ENCODE data around the gene STIM1.

DNA sequence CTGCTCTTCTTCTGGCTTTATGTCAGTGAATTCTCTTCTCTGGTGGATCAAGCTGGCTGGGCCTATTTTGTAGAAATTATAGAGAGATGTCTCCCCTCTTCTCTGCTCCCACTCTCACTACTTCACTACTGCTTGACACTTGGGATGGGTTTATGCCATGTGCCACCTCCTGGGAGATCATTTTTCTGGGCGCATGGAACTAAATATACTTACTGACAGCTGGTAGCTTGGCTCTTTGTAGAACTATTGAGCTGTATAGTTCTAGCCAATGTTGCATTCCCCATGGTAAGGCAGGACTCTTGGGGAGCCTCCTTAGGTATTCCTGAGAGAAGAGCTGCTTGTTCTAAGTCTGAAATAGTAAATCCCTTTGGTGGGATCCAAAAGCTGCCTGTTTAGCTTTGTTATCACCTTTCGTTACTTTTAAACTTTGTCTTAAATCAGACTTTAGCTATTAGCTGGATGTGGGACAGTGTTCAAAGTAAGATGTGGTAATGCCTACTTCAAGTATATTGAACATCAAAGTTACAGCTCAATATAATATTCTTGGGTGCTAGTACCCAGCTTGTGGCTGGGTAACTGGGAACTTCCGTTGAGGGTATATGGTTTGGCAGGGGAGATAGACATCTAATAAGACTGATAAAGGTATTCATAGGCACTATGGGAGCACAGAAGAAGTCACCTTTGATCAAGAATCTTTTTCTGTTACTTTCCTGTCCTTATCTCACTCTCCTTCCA, 151.6 kb downstream of the STIM1 start:
- TF ChIP-seq, protein P1, sequence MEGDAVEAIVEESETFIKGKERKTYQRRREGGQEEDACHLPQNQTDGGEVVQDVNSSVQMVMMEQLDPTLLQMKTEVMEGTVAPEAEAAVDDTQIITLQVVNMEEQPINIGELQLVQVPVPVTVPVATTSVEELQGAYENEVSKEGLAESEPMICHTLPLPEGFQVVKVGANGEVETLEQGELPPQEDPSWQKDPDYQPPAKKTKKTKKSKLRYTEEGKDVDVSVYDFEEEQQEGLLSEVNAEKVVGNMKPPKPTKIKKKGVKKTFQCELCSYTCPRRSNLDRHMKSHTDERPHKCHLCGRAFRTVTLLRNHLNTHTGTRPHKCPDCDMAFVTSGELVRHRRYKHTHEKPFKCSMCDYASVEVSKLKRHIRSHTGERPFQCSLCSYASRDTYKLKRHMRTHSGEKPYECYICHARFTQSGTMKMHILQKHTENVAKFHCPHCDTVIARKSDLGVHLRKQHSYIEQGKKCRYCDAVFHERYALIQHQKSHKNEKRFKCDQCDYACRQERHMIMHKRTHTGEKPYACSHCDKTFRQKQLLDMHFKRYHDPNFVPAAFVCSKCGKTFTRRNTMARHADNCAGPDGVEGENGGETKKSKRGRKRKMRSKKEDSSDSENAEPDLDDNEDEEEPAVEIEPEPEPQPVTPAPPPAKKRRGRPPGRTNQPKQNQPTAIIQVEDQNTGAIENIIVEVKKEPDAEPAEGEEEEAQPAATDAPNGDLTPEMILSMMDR (IDR thresholded peaks at IDR 0.05): no peak
- no peak for TF ChIP-seq POLR2A (IDR thresholded peaks at IDR 0.05)
